ENCODE results near the gene NCAM2. TPM values are rescaled to one million over a fixed set of nuclear protein-coding genes. Genes with fewer than 3 reads are reported as not detected.

Gene NCAM2
- total RNA-seq, 2 experiments from 2014 or later = not detected

- no peaks in the 10 kb centered on the region for H3K9me3 Mint-ChIP-seq
- no peak for DNase-seq
- no peaks in the 10 kb centered on the region for H3K4me1 Mint-ChIP-seq
- H3K27ac Mint-ChIP-seq = no peak overlapping the region
- H3K4me3 Mint-ChIP-seq = no peak overlapping the region
- H3K36me3 Mint-ChIP-seq = no peaks in the 10 kb centered on the region
- H3K27me3 Mint-ChIP-seq = no peaks in the 10 kb centered on the region
These were observed 299.0 kb downstream of the NCAM2 start for GRCh38 chr21:21297211-21297610.

- no peak for DNase-seq
These were observed 302.8 kb downstream of the NCAM2 start for GRCh38 chr21:21301013-21301412.

GRCh38 chr21:21309510-21309909, 311.3 kb downstream of the NCAM2 start:
- Mint-ChIP-seq H3K4me1 (no peaks in the 10 kb centered on the region), H3K27ac (no peak overlapping the region), H3K27me3 (no peaks in the 10 kb centered on the region), H3K9me3 (peaks cover 1% of the 10 kb centered on the region), H3K4me3 (no peak overlapping the region), H3K36me3 (no peaks in the 10 kb centered on the region)
- no peak for DNase-seq

More at GRCh38 chr21:21301013-21301412, 302.8 kb downstream of the NCAM2 start:
- no peaks in the 10 kb centered on the region for H3K27me3 Mint-ChIP-seq
- no peak overlapping the region for H3K27ac Mint-ChIP-seq
- no peaks in the 10 kb centered on the region for H3K9me3 Mint-ChIP-seq
- no peak overlapping the region for H3K4me3 Mint-ChIP-seq
- H3K36me3 Mint-ChIP-seq = no peaks in the 10 kb centered on the region
- no peaks in the 10 kb centered on the region for H3K4me1 Mint-ChIP-seq

- DNase-seq = no peak
- Mint-ChIP-seq H3K27me3 (no peaks in the 10 kb centered on the region), H3K9me3 (no peaks in the 10 kb centered on the region), H3K4me1 (no peaks in the 10 kb centered on the region), H3K27ac (no peak overlapping the region), H3K4me3 (no peak overlapping the region), H3K36me3 (no peaks in the 10 kb centered on the region)
These were observed 326.1 kb downstream of the NCAM2 start for GRCh38 chr21:21324297-21324696.

- Mint-ChIP-seq H3K9me3 (no peaks in the 10 kb centered on the region), H3K4me1 (no peaks in the 10 kb centered on the region), H3K27me3 (no peaks in the 10 kb centered on the region), H3K27ac (no peak overlapping the region), H3K4me3 (no peak overlapping the region), H3K36me3 (no peaks in the 10 kb centered on the region)
- no peak for DNase-seq
These were observed 334.3 kb downstream of the NCAM2 start for GRCh38 chr21:21332492-21332891.

GRCh38 chr21:21341041-21341440, 342.8 kb downstream of the NCAM2 start:
- no peaks in the 10 kb centered on the region for H3K4me1 Mint-ChIP-seq
- H3K36me3 Mint-ChIP-seq = no peaks in the 10 kb centered on the region
- peaks cover 12% of the 10 kb centered on the region for H3K9me3 Mint-ChIP-seq
- H3K27me3 Mint-ChIP-seq = no peaks in the 10 kb centered on the region
- no peak overlapping the region for H3K27ac Mint-ChIP-seq
- no peak for DNase-seq
- H3K4me3 Mint-ChIP-seq = no peak overlapping the region

GRCh38 chr21:21345296-21345695, 347.1 kb downstream of the NCAM2 start:
- no peak for DNase-seq
- Mint-ChIP-seq H3K4me1 (no peaks in the 10 kb centered on the region), H3K27ac (no peak overlapping the region), H3K4me3 (no peak overlapping the region), H3K9me3 (peaks cover 18% of the 10 kb centered on the region), H3K27me3 (no peaks in the 10 kb centered on the region), H3K36me3 (no peaks in the 10 kb centered on the region)

GRCh38 chr21:21345872-21346271, 347.7 kb downstream of the NCAM2 start:
- Mint-ChIP-seq H3K4me1 (no peaks in the 10 kb centered on the region), H3K4me3 (no peak overlapping the region), H3K27me3 (no peaks in the 10 kb centered on the region), H3K9me3 (peaks cover 18% of the 10 kb centered on the region), H3K36me3 (no peaks in the 10 kb centered on the region), H3K27ac (no peak overlapping the region)
- no peak for DNase-seq

- Mint-ChIP-seq H3K27me3 (no peaks in the 10 kb centered on the region), H3K9me3 (peaks cover 4% of the 10 kb centered on the region), H3K27ac (no peak overlapping the region), H3K4me1 (no peaks in the 10 kb centered on the region), H3K4me3 (no peak overlapping the region), H3K36me3 (no peaks in the 10 kb centered on the region)
- no peak for DNase-seq
These were observed 368.1 kb downstream of the NCAM2 start for GRCh38 chr21:21366277-21366676.

GRCh38 chr21:21367583-21367982, 369.4 kb downstream of the NCAM2 start:
- H3K9me3 Mint-ChIP-seq = peaks cover 4% of the 10 kb centered on the region
- H3K27me3 Mint-ChIP-seq = no peaks in the 10 kb centered on the region
- no peaks in the 10 kb centered on the region for H3K4me1 Mint-ChIP-seq
- H3K4me3 Mint-ChIP-seq = no peak overlapping the region
- H3K36me3 Mint-ChIP-seq = no peaks in the 10 kb centered on the region
- DNase-seq = no peak
- no peak overlapping the region for H3K27ac Mint-ChIP-seq

- Mint-ChIP-seq H3K9me3 (peaks cover 4% of the 10 kb centered on the region), H3K27me3 (no peaks in the 10 kb centered on the region), H3K36me3 (no peaks in the 10 kb centered on the region), H3K4me1 (no peaks in the 10 kb centered on the region), H3K27ac (no peak overlapping the region), H3K4me3 (no peak overlapping the region)
- no peak for DNase-seq
These were observed 375.8 kb downstream of the NCAM2 start for GRCh38 chr21:21373969-21374368.

- Mint-ChIP-seq H3K4me1 (no peaks in the 10 kb centered on the region), H3K4me3 (no peak overlapping the region), H3K9me3 (no peaks in the 10 kb centered on the region), H3K36me3 (no peaks in the 10 kb centered on the region), H3K27me3 (no peaks in the 10 kb centered on the region), H3K27ac (no peak overlapping the region)
- DNase-seq = no peak
These were observed 384.9 kb downstream of the NCAM2 start for GRCh38 chr21:21383126-21383525.

- Mint-ChIP-seq H3K27ac (no peak overlapping the region), H3K4me1 (no peaks in the 10 kb centered on the region), H3K27me3 (no peaks in the 10 kb centered on the region), H3K9me3 (no peaks in the 10 kb centered on the region), H3K4me3 (no peak overlapping the region), H3K36me3 (no peaks in the 10 kb centered on the region)
- no peak for DNase-seq
These were observed 386.8 kb downstream of the NCAM2 start for GRCh38 chr21:21384977-21385376.

GRCh38 chr21:21385404-21385803, 387.2 kb downstream of the NCAM2 start:
- DNase-seq = no peak
- H3K27ac Mint-ChIP-seq = no peak overlapping the region
- H3K9me3 Mint-ChIP-seq = no peaks in the 10 kb centered on the region

GRCh38 chr21:21387916-21388315, 389.7 kb downstream of the NCAM2 start:
- Mint-ChIP-seq H3K4me3 (no peak overlapping the region), H3K36me3 (no peaks in the 10 kb centered on the region), H3K4me1 (no peaks in the 10 kb centered on the region), H3K9me3 (no peaks in the 10 kb centered on the region), H3K27ac (no peak overlapping the region), H3K27me3 (no peaks in the 10 kb centered on the region)
- DNase-seq = no peak

More at GRCh38 chr21:21385404-21385803, 387.2 kb downstream of the NCAM2 start:
- Mint-ChIP-seq H3K36me3 (no peaks in the 10 kb centered on the region), H3K4me1 (no peaks in the 10 kb centered on the region), H3K4me3 (no peak overlapping the region), H3K27me3 (no peaks in the 10 kb centered on the region)

- no peak overlapping the region for H3K27ac Mint-ChIP-seq
- H3K4me1 Mint-ChIP-seq = no peaks in the 10 kb centered on the region
- H3K9me3 Mint-ChIP-seq = peaks cover 3% of the 10 kb centered on the region
- no peaks in the 10 kb centered on the region for H3K27me3 Mint-ChIP-seq
- no peak overlapping the region for H3K4me3 Mint-ChIP-seq
- no peaks in the 10 kb centered on the region for H3K36me3 Mint-ChIP-seq
- no peak for DNase-seq
These were observed 395.9 kb downstream of the NCAM2 start for GRCh38 chr21:21394064-21394463.

- Mint-ChIP-seq H3K36me3 (no peaks in the 10 kb centered on the region), H3K9me3 (peaks cover 3% of the 10 kb centered on the region), H3K4me3 (no peak overlapping the region), H3K27me3 (no peaks in the 10 kb centered on the region), H3K4me1 (no peaks in the 10 kb centered on the region), H3K27ac (no peak overlapping the region)
- DNase-seq = no peak
These were observed 398.2 kb downstream of the NCAM2 start for GRCh38 chr21:21396424-21396823.

Data from activated naive CD8-positive, alpha-beta T cell treated with anti-CD3 and anti-CD28 coated beads for 36 hours (primary cell).